DOHH2 (cell line): Measurements from ENCODE around the gene BRSK2.

Experiments
- EZH2phosphoT487 ChIP-seq: fragments of 200-600 bp; sonication (generic); IDR thresholded peaks from 2 replicates; pipeline ENCODE4 v1.6.1; 2017; ENCODE audit warnings: borderline replicate concordance, mild to moderate bottlenecking, antibody characterized with exemption, low read length, moderate library complexity, mixed read lengths
- TF ChIP-seq, protein P1 (sequence below): fragments of 200-600 bp; sonication (generic); IDR thresholded peaks from one replicate; pipeline ENCODE4 v1.5.1; 2014; ENCODE audit warnings: antibody characterized with exemption, mild to moderate bottlenecking, low read depth, low read length; ENCODE audit not compliant: poor library complexity, severe bottlenecking

- TF ChIP-seq, protein P1, sequence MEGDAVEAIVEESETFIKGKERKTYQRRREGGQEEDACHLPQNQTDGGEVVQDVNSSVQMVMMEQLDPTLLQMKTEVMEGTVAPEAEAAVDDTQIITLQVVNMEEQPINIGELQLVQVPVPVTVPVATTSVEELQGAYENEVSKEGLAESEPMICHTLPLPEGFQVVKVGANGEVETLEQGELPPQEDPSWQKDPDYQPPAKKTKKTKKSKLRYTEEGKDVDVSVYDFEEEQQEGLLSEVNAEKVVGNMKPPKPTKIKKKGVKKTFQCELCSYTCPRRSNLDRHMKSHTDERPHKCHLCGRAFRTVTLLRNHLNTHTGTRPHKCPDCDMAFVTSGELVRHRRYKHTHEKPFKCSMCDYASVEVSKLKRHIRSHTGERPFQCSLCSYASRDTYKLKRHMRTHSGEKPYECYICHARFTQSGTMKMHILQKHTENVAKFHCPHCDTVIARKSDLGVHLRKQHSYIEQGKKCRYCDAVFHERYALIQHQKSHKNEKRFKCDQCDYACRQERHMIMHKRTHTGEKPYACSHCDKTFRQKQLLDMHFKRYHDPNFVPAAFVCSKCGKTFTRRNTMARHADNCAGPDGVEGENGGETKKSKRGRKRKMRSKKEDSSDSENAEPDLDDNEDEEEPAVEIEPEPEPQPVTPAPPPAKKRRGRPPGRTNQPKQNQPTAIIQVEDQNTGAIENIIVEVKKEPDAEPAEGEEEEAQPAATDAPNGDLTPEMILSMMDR, result no peak
- TF ChIP-seq EZH2phosphoT487, result no peak
Observed at GRCh38 chr11:1407668-1408067, 17.9 kb downstream of the BRSK2 start.
